ENCODE results near the gene ANKRD9. TPM values are rescaled to one million over a fixed set of nuclear protein-coding genes. Genes with fewer than 3 reads are reported as not detected.
A peak's percentile ranks its signal among the peaks of the same experiment; 100 is the strongest.

The ANKRD9 gene
- total and polyA plus RNA-seq, 2 of the 13 experiments (the other 11 are each of a cell fraction or from before 2014, with no cell fraction given) = 10.0 to 15.0 TPM

DNA sequence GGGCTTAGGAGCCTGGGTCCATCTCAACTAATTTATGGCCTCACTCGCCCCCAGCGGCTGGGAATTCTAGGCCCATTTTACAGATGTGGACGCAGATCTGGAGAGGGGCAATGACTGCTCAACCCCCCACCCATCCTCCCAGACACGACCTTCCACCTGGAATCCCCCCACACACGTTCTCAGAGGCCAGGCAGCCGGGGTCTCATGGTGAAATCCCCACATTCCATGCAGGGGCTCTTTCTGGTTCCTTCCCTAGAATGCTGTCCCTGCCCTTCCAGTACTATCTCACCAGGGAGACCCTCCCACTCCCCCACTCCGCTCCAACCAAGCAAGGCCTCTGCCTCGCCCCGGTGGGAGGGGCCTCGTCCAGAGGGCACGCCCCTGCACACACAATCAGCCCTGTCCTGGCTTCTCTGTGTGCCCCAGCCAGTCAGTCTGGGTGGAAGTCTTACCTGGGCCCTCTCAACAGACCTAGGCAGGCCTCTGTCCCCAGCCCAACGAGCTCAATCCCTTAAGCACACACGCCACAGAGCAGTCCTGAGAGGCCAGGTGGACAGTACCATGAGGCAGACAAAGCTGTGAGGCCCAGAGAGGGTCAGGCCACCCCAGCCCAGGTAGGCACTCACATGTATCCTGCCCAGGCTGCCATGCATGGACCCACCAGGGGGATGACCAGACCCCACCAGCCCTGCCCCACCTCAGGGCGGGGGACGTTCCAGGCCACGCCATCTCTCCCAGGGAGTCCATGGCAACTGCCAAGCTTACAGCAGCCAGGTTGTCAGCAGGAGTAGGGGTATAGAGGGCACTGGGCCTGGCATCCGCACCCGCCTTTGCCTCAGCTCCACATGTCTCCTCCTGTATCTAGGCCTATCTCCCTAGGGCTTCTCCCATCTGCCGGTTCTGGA lies 1.3 kb upstream of the ANKRD9 start (continued):
- TF ChIP-seq ZNF451 (CRISPR knock-in tag; IDR thresholded peaks at IDR 0.05) (no peak), POLR2AphosphoS5 (IDR thresholded peaks at IDR 0.05; ENCODE audit: low read depth, low read length) (peak; percentile 65), DNMT3B (CRISPR knock-in tag; conservative IDR thresholded peaks at IDR 0.05) (no peak), ZNF138 (CRISPR knock-in tag; IDR thresholded peaks at IDR 0.05; ENCODE audit: low read depth) (peak; percentile 74; the same call in 1 of the 2 replicates), CHCHD3 (CRISPR knock-in tag; IDR thresholded peaks at IDR 0.05) (no peak), ISX (CRISPR knock-in tag; conservative IDR thresholded peaks at IDR 0.05) (no peak), MTF1 (CRISPR knock-in tag; IDR thresholded peaks at IDR 0.05) (no peak), KDM1A (CRISPR knock-in tag; IDR thresholded peaks at IDR 0.05) (0 out of 2 replicates have a peak, but pooled peaks have one; percentile 32), SATB2 (CRISPR knock-in tag; IDR thresholded peaks at IDR 0.05) (no peak), NAIF1 (CRISPR knock-in tag; IDR thresholded peaks at IDR 0.05; ENCODE audit: borderline replicate concordance) (no peak), SNAPC2 (CRISPR knock-in tag; IDR thresholded peaks at IDR 0.05) (no peak), POLR2A (IDR thresholded peaks at IDR 0.05; ENCODE audit: insufficient read depth in 1 of 2, low read depth in 2 of 2, low read length in 2 of 2) (peak; percentile 67 to 68), HOXA9 (CRISPR knock-in tag; IDR thresholded peaks at IDR 0.05; ENCODE audit: borderline replicate concordance) (no peak), SP4 (CRISPR knock-in tag; IDR thresholded peaks at IDR 0.05) (peak; percentile 72; the same call in 1 of the 2 replicates), ZNF773 (CRISPR knock-in tag; IDR thresholded peaks at IDR 0.05; ENCODE audit: borderline replicate concordance) (no peak), ZNF891 (CRISPR knock-in tag; IDR thresholded peaks at IDR 0.05) (peak; percentile 73; the same call in 1 of the 2 replicates), KDM6A (CRISPR knock-in tag; IDR thresholded peaks at IDR 0.05; ENCODE audit: low read depth) (no peak)
- TF ChIP-seq, protein P1, sequence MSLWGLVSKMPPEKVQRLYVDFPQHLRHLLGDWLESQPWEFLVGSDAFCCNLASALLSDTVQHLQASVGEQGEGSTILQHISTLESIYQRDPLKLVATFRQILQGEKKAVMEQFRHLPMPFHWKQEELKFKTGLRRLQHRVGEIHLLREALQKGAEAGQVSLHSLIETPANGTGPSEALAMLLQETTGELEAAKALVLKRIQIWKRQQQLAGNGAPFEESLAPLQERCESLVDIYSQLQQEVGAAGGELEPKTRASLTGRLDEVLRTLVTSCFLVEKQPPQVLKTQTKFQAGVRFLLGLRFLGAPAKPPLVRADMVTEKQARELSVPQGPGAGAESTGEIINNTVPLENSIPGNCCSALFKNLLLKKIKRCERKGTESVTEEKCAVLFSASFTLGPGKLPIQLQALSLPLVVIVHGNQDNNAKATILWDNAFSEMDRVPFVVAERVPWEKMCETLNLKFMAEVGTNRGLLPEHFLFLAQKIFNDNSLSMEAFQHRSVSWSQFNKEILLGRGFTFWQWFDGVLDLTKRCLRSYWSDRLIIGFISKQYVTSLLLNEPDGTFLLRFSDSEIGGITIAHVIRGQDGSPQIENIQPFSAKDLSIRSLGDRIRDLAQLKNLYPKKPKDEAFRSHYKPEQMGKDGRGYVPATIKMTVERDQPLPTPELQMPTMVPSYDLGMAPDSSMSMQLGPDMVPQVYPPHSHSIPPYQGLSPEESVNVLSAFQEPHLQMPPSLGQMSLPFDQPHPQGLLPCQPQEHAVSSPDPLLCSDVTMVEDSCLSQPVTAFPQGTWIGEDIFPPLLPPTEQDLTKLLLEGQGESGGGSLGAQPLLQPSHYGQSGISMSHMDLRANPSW (CRISPR knock-in tag; IDR thresholded peaks at IDR 0.05; ENCODE audit: borderline replicate concordance) = no peak
- TF ChIP-seq, protein P2, sequence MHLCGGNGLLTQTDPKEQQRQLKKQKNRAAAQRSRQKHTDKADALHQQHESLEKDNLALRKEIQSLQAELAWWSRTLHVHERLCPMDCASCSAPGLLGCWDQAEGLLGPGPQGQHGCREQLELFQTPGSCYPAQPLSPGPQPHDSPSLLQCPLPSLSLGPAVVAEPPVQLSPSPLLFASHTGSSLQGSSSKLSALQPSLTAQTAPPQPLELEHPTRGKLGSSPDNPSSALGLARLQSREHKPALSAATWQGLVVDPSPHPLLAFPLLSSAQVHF (CRISPR knock-in tag; IDR thresholded peaks at IDR 0.05) = no peak
- TF ChIP-seq, protein P3, sequence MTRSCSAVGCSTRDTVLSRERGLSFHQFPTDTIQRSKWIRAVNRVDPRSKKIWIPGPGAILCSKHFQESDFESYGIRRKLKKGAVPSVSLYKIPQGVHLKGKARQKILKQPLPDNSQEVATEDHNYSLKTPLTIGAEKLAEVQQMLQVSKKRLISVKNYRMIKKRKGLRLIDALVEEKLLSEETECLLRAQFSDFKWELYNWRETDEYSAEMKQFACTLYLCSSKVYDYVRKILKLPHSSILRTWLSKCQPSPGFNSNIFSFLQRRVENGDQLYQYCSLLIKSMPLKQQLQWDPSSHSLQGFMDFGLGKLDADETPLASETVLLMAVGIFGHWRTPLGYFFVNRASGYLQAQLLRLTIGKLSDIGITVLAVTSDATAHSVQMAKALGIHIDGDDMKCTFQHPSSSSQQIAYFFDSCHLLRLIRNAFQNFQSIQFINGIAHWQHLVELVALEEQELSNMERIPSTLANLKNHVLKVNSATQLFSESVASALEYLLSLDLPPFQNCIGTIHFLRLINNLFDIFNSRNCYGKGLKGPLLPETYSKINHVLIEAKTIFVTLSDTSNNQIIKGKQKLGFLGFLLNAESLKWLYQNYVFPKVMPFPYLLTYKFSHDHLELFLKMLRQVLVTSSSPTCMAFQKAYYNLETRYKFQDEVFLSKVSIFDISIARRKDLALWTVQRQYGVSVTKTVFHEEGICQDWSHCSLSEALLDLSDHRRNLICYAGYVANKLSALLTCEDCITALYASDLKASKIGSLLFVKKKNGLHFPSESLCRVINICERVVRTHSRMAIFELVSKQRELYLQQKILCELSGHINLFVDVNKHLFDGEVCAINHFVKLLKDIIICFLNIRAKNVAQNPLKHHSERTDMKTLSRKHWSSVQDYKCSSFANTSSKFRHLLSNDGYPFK (CRISPR knock-in tag; IDR thresholded peaks at IDR 0.05; ENCODE audit: borderline replicate concordance) = no peak
